HUES6 (cell line): ENCODE results near the gene ATP9A.
"Not testable (repeated sequence)": the region's sequence is repeated elsewhere in the genome, so short reads cannot be mapped to it uniquely, and the experiment has no call there.

Experiments
- H3K27ac ChIP-seq: 2 replicates; pipeline ENCODE4 v1.7.0; 2013; ENCODE audit warnings: low read depth, mild to moderate bottlenecking, low read length, inconsistent platforms
- H3K27me3 ChIP-seq: 2 replicates; pipeline ENCODE4 v1.6.1; 2013; ENCODE audit warnings: low read length; ENCODE audit not compliant: control insufficient read depth, insufficient read depth
- H3K36me3 ChIP-seq: 2 replicates; pipeline ENCODE4 v1.6.1; 2013; ENCODE audit warnings: low read length; ENCODE audit not compliant: control insufficient read depth, insufficient read depth
- H3K4me1 ChIP-seq: 2 replicates; pipeline ENCODE4 v1.6.1; 2013; ENCODE audit warnings: low read length; ENCODE audit not compliant: control insufficient read depth, insufficient read depth
- H3K4me3 ChIP-seq: 2 replicates; pipeline ENCODE4 v1.5.1; 2013; ENCODE audit warnings: low read depth, low read length
- H3K9ac ChIP-seq: one replicate; pipeline ENCODE4 v1.6.1; 2013; ENCODE audit warnings: mild to moderate bottlenecking, low read length
- H3K9me3 ChIP-seq: 2 replicates; pipeline ENCODE4 v1.6.1; 2013; ENCODE audit warnings: low read depth, low read length; ENCODE audit not compliant: control insufficient read depth, insufficient read depth

The ATP9A gene

DNA sequence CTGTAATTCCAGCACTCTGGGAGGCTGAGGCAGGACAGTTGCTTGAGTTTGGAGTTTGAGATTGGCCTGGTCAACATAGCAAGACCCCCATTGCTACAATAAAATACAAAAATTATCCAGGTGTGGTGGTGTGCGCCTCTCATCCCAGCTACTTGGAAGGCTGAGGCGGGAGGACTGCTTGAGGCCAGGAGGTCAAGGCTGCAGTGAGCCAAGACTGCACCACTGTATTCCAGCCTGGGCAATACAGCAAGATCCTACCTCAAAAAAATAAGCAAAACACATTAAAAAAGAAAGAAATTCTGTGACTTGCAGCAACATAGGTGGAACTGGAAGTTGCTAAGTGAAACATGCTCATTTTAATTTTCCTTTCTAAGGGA lies 119.6 kb downstream of the ATP9A start:
- Histone ChIP-seq H3K9ac (no peak overlapping the region), H3K4me1 (peaks cover 4% of the 10 kb centered on the region; the same call in 1 of the 2 replicates), H3K9me3 (no peaks in the 10 kb centered on the region), H3K4me3 (no peak overlapping the region), H3K36me3 (no peaks in the 10 kb centered on the region), H3K27me3 (no peaks in the 10 kb centered on the region), H3K27ac (no peak overlapping the region)

DNA sequence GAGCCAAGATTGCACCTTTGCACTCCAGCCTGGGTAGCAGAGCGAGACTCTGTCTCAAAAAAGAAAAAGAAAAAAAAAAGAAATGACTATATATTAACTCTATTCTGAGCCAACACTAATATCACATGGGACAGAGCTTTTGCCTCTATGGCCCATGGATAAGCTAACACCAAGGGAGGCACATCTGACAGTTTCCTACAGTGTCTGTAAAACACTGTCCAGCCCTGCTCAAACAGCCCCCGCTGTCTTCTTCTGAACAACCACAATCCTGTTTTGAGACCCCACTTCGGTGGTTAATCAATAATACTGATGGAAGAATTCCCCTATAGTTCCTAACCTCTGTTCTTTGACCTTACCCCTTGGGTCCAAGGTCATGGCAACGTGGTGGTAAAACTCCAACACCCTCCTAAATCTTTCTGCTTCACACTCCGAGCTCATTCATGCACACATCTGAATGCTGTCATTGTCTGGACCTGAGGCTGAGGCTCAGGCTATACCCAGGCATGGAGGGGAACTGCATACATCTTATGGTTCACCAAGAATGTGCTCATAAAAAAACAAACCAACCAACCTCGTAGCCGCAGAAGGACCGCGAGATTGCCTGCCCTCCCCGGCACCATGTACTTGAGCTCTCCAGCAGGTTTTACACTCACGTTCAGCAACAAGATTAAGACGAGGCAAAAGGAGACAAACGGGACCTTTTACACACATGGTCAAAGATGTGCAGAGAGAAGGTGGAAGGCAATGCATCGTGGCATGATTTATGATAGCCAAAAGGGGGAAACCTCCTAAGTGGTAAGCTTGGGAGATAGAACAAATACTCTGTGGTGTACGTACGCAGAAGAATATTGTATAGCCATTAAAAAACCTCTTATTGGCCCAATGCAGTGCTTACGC lies 120.3 kb downstream of the ATP9A start:
- H3K27ac ChIP-seq: no peak overlapping the region
- no peaks in the 10 kb centered on the region for H3K9me3 ChIP-seq
- H3K4me1 ChIP-seq: peaks cover 4% of the 10 kb centered on the region; the same call in 1 of the 2 replicates
- no peaks in the 10 kb centered on the region for H3K27me3 ChIP-seq
- no peak overlapping the region for H3K4me3 ChIP-seq
- H3K36me3 ChIP-seq: no peaks in the 10 kb centered on the region
- H3K9ac ChIP-seq: no peak overlapping the region

DNA sequence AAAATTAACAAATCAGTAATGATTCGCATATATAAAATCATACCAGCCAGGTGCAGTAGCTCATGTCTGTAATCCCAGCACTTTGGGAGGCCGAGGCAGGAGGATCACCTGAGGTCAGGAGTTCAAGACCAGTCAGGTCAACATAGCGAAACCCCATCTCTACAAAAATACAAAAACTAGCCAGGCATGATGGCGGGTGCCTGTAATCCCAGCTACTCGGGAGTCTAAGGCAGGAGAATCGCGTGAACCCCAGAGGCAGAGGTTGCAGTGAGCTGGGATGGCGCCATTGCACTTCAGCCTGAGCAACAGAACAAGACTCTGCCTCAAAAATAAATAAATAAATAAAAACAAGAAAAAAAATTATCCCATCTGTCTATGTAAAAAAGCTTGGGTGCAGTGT lies 124.4 kb downstream of the ATP9A start:
- H3K9ac ChIP-seq, H3K4me1 ChIP-seq, H3K36me3 ChIP-seq, H3K9me3 ChIP-seq, H3K4me3 ChIP-seq, H3K27ac ChIP-seq, H3K27me3 ChIP-seq: not testable (repeated sequence)

DNA sequence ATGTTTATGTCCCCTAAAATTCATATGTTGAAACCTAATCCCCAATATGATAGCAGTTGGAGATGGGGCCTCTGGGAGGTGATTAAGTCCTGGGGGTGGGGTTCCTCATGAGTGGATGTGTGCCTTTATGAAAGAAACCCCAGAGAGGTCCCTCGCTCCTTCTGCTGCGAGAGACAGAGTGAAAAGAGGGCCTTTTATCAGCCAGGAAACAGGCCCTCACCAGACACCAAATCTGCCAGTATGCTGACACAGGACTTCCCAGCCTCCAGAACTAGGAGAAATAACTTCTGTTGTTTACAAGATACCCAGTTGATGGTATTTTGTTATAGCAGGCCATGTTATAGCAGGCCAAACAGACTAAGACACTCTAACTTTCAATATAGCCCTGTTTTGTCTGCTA lies 124.8 kb downstream of the ATP9A start:
- peaks cover 4% of the 10 kb centered on the region; the same call in 1 of the 2 replicates for H3K4me1 ChIP-seq
- no peak overlapping the region for H3K4me3 ChIP-seq
- H3K9me3 ChIP-seq: no peaks in the 10 kb centered on the region
- no peak overlapping the region for H3K9ac ChIP-seq
- no peak overlapping the region for H3K27ac ChIP-seq
- no peaks in the 10 kb centered on the region for H3K27me3 ChIP-seq
- no peaks in the 10 kb centered on the region for H3K36me3 ChIP-seq

DNA sequence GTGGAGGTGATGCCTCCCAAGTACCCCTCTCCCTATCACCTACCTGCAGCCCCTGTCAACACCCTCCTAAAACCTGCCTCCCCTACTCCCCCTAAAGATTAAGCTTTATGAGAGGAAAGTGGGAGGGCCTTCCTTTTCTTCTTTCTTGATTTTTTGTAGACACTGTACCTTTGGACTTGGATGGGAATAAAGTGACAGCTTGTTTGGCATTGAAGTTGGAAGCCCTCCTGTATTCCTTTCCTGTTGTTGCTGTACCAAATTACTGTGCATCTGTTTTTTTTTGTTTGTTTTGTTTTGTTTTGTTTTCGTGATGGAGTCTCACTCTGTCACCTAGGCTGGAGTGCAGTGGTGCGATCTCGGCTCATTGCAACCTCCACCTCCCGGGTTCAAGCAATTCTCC lies 126.3 kb downstream of the ATP9A start:
- H3K9ac ChIP-seq: no peak overlapping the region
- no peaks in the 10 kb centered on the region for H3K36me3 ChIP-seq
- H3K27me3 ChIP-seq: no peaks in the 10 kb centered on the region
- H3K9me3 ChIP-seq: no peaks in the 10 kb centered on the region
- no peak overlapping the region for H3K4me3 ChIP-seq
- no peak overlapping the region for H3K27ac ChIP-seq
- peaks cover 4% of the 10 kb centered on the region; the same call in 1 of the 2 replicates for H3K4me1 ChIP-seq

DNA sequence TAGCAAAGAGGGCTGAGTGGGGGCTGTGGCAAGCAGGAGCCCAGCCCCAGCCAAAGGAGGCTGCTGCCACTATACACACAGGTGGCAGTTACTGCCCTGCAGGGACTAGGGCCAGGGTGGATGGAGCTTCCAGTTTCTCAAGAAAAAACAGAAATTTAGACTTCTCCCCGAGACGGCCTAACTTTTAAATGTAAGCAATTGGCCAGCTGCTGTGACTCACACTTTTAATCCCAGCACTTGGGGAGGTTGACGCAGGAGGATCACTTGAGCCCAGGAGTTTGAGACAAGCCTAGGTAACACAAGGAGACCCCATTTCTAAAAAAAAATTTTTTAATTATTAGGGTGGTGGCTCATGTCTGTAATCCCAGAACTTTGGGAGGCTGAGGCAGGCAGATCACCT lies 127.4 kb downstream of the ATP9A start:
- Histone ChIP-seq H3K27ac (no peak overlapping the region), H3K27me3 (no peaks in the 10 kb centered on the region), H3K9me3 (no peaks in the 10 kb centered on the region), H3K4me3 (no peak overlapping the region), H3K36me3 (no peaks in the 10 kb centered on the region), H3K4me1 (peaks cover 3% of the 10 kb centered on the region; the same call in 1 of the 2 replicates), H3K9ac (no peak overlapping the region)

DNA sequence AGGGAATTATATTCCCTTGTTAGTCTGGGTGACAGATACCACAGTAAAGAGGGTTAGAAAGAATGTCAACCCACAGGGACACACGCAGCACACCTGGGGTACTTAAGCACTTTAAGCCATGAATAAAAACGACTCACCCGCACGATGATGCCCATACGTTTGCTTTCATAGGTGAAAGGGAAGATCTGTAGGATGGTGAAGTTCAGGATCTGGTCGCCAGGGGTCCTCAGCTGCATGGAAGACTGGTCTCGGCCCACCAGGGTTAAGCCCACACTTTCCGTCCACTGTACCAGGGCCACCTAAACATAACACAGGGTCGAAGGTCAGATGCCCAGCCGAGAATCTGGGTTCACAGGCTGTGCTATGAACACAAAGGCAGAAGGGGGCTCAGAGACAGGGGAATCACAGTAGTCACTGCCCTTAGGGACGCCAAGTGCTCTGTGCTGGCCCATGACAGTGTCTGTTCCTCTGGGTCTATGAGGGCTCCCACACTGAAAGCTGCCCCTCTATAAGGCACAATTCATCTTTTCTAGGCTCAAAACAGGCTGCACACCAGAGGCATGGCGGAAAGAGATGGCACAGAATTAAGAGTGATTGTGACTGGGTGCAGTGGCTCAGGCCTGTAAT lies 128.9 kb downstream of the ATP9A start:
- H3K27ac ChIP-seq: no peak overlapping the region
- no peaks in the 10 kb centered on the region for H3K27me3 ChIP-seq
- H3K4me3 ChIP-seq: no peak overlapping the region
- H3K9ac ChIP-seq: no peak overlapping the region
- H3K9me3 ChIP-seq: no peaks in the 10 kb centered on the region
- H3K36me3 ChIP-seq: no peaks in the 10 kb centered on the region
- no peaks in the 10 kb centered on the region; the same call in 1 of the 2 replicates for H3K4me1 ChIP-seq

DNA sequence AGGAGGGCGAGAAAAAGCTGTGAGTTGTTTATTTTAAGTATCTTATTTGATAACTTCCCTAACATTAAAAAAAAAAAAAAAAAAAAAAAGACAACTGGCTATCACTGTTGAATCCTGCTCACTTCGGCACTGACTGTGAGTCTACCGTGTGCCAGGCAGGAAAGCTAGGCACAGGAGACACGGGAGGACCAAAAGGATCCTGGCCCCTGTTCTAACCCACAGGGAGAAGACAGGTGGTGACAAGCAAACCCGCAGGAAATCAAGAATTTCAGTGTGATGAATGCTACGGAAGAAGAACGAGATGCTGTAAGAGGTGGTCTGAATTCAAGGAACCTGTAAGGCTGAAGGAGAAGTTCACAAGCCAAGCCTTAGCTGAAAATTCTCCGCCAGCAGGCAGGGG lies 130.9 kb downstream of the ATP9A start:
- Histone ChIP-seq H3K27me3 (no peaks in the 10 kb centered on the region), H3K4me1 (no peaks in the 10 kb centered on the region), H3K9me3 (no peaks in the 10 kb centered on the region), H3K36me3 (no peaks in the 10 kb centered on the region), H3K9ac (no peak overlapping the region), H3K27ac (no peak overlapping the region), H3K4me3 (no peak overlapping the region)

DNA sequence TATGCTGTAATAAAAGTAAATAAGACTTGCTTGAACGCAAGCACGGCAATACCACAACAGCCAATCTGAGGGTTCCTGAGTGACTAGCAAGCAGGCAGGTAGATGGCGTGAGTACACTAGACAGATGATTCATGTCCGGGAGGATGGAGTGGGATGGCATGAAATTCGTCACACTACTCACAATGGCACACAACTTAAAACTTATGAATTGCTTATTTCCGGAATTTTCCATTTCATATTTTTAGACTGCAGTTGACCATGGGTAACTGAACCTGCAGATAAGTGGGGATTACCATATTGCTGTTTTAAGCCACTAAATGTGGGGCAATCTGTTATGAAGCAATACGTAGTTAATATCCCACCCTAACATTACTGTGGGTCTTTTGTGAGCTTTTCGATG lies 132.1 kb downstream of the ATP9A start:
- Histone ChIP-seq H3K4me1 (no peaks in the 10 kb centered on the region), H3K27me3 (no peaks in the 10 kb centered on the region), H3K9me3 (no peaks in the 10 kb centered on the region), H3K36me3 (no peaks in the 10 kb centered on the region), H3K27ac (no peak overlapping the region), H3K4me3 (no peak overlapping the region), H3K9ac (no peak overlapping the region)

DNA sequence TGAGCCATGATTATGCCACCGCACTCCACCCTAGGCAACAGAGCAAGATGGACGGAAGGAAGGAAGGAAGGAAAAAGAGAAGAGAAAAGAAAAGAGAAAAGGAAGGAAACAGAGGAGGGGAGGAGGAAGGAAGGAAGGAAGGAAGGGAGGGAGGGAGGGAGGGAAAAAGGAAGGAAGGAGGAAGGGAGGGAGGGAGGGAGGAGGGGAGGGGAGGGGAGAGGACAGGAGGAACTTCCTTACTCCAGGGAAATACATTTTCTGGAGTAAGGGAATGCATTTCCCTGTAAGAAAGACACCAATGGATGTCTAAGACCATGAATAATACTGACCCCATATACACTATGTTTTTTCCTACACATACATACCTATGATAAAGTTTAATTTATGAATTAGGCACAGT lies 132.5 kb downstream of the ATP9A start:
- H3K9me3 ChIP-seq: no peaks in the 10 kb centered on the region

DNA sequence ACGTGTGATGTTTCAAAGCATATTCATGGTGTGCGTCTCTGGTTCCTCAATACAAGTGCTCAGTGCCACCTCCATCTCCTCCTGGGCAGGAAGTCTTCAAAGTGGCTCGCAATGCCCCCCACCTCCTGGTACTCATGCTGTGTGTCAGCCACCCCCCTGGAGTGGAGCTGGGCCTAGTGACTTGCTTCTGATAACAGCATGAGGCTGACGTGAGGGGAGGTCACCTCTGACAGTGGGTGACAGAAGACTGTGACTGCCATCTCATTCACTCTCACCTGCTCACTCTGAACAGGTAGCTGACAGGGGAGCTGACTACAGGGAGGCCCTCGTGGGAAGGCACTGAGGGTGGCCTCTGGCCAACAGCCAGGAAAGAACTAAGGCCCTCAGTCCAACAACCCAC lies 133.3 kb downstream of the ATP9A start:
- Histone ChIP-seq H3K4me3 (no peak overlapping the region), H3K27ac (no peak overlapping the region), H3K27me3 (no peaks in the 10 kb centered on the region), H3K9ac (no peak overlapping the region), H3K9me3 (no peaks in the 10 kb centered on the region), H3K4me1 (no peaks in the 10 kb centered on the region), H3K36me3 (no peaks in the 10 kb centered on the region)

More for the DNA sequence above, 132.5 kb downstream of the ATP9A start:
- no peaks in the 10 kb centered on the region for H3K4me1 ChIP-seq
- no peaks in the 10 kb centered on the region for H3K36me3 ChIP-seq
- no peaks in the 10 kb centered on the region for H3K27me3 ChIP-seq
- no peak overlapping the region for H3K4me3 ChIP-seq
- no peak overlapping the region for H3K27ac ChIP-seq
- H3K9ac ChIP-seq: no peak overlapping the region
